ENCODE data around the gene CSNK1G2.

- TF ChIP-seq CTCF (IDR thresholded peaks at IDR 0.05) (no peak), REST (IDR thresholded peaks at IDR 0.05) (no peak), RAD21 (conservative IDR thresholded peaks at IDR 0.05 in 1 of 2, IDR thresholded peaks at IDR 0.05 in 1 of 2) (no peak), POLR2A (IDR thresholded peaks at IDR 0.05; ENCODE audit: low read length) (no peak), USF2 (IDR thresholded peaks at IDR 0.05) (no peak), MAFK (IDR thresholded peaks at IDR 0.05; ENCODE audit: partially characterized antibody) (no peak), E2F6 (IDR thresholded peaks at IDR 0.05; ENCODE audit: borderline replicate concordance, low read depth) (no peak), PBX3 (IDR thresholded peaks at IDR 0.05) (no peak), RNF2 (IDR thresholded peaks at IDR 0.05; ENCODE audit: borderline replicate concordance, low read depth) (no peak)
Measured at GRCh38 chr19:1998712-1999708, 58.0 kb downstream of the CSNK1G2 start.

Data from A549 (cell line).